MM.1S (cell line): ENCODE measurements around the gene DSCAML1.

Experiments
- DNase-seq: peaks from one replicate; pipeline ENCODE4 v3.0.0-alpha.2; 2015
- H2AFZ ChIP-seq: fragments of 300-600 bp; sonication (generic); 2 replicates; pipeline ENCODE4 v1.6.0; 2016; ENCODE audit warnings: antibody characterized with exemption, low read length
- H3F3A ChIP-seq: fragments of 300-600 bp; sonication (generic); 2 replicates; pipeline ENCODE4 v1.6.1; 2016; ENCODE audit warnings: mild to moderate bottlenecking, antibody characterized with exemption, low read length, moderate library complexity, mixed read lengths; ENCODE audit not compliant: insufficient read depth
- H3K27ac ChIP-seq: fragments of 300-600 bp; sonication (generic); 2 replicates; pipeline ENCODE4 v1.5.1; 2016; ENCODE audit warnings: mild to moderate bottlenecking, low read length
- H3K27me3 ChIP-seq: fragments of 300-600 bp; sonication (generic); replicated peaks from 2 replicates; pipeline ENCODE4 v1.6.0; 2016; ENCODE audit warnings: low read length; ENCODE audit not compliant: insufficient read depth
- H3K36me3 ChIP-seq: fragments of 300-600 bp; sonication (generic); replicated peaks from 2 replicates; pipeline ENCODE4 v1.6.1; 2016; ENCODE audit warnings: mild to moderate bottlenecking, low read length, mixed read lengths; ENCODE audit not compliant: insufficient read depth
- H3K4me1 ChIP-seq: fragments of 300-600 bp; sonication (generic); 2 replicates; pipeline ENCODE4 v1.6.1; 2016; ENCODE audit warnings: low read length, mixed read lengths
- H3K4me2 ChIP-seq: fragments of 300-600 bp; sonication (generic); 2 replicates; pipeline ENCODE4 v1.6.0; 2016; ENCODE audit warnings: low read depth, low read length
- H3K4me3 ChIP-seq: fragments of 300-600 bp; sonication (generic); 2 replicates; pipeline ENCODE4 v1.5.1; 2016; ENCODE audit warnings: low read length, mixed read lengths
- H3K79me2 ChIP-seq: fragments of 300-600 bp; sonication (generic); 2 replicates; pipeline ENCODE4 v1.6.1; 2016; ENCODE audit warnings: mixed run types, low read length, mixed read lengths
- H3K9ac ChIP-seq: fragments of 300-600 bp; sonication (generic); 2 replicates; pipeline ENCODE4 v1.6.1; 2016; ENCODE audit warnings: low read length, mixed read lengths
- H3K9me2 ChIP-seq: fragments of 300-600 bp; sonication (generic); replicated peaks from 2 replicates; pipeline ENCODE4 v1.6.1; 2016; ENCODE audit warnings: mild to moderate bottlenecking, low read length, mixed read lengths; ENCODE audit not compliant: insufficient read depth
- H3K9me3 ChIP-seq: fragments of 300-600 bp; sonication (generic); replicated peaks from 2 replicates; pipeline ENCODE4 v1.6.1; 2016; ENCODE audit warnings: mild to moderate bottlenecking, low read length, mixed read lengths; ENCODE audit not compliant: insufficient read depth
- H4K20me1 ChIP-seq: fragments of 300-600 bp; sonication (generic); 2 replicates; pipeline ENCODE4 v1.6.1; 2016; ENCODE audit warnings: mild to moderate bottlenecking, low read length, moderate library complexity, mixed read lengths; ENCODE audit not compliant: insufficient read depth
- CTCF ChIP-seq: fragments of 300-600 bp; sonication (generic); IDR thresholded peaks from 2 replicates; pipeline ENCODE4 v1.5.1; 2016; ENCODE audit warnings: antibody characterized with exemption, low read length, mixed read lengths
- EZH2 ChIP-seq: fragments of 300-600 bp; sonication (generic); optimal IDR thresholded peaks from 2 replicates; pipeline ENCODE3; 2017; ENCODE audit warnings: low read depth, mild to moderate bottlenecking, antibody characterized with exemption, low read length, mixed read lengths
- EZH2phosphoT487 ChIP-seq: fragments of 300-600 bp; sonication (generic); IDR thresholded peaks from 2 replicates; pipeline ENCODE4 v1.6.1; 2018; ENCODE audit warnings: antibody characterized with exemption, low read length

Gene DSCAML1

GRCh38 chr11:117769533-117769932 is 27.5 kb downstream of the DSCAML1 start:
- Histone ChIP-seq H3K27me3 (peaks cover 71% of the 10 kb centered on the region), H3K79me2 (no peaks in the 10 kb centered on the region), H3K36me3 (no peaks in the 10 kb centered on the region), H2AFZ (no peak overlapping the region), H3K27ac (no peak overlapping the region), H3K9ac (no peak overlapping the region), H4K20me1 (no peaks in the 10 kb centered on the region), H3K4me1 (no peaks in the 10 kb centered on the region), H3K4me2 (no peak overlapping the region), H3K9me3 (no peaks in the 10 kb centered on the region), H3K9me2 (no peaks in the 10 kb centered on the region), H3F3A (no peaks in the 10 kb centered on the region), H3K4me3 (no peak overlapping the region)
- TF ChIP-seq CTCF (no peak), EZH2 (no peak), EZH2phosphoT487 (no peak)
- DNase-seq: no peak

GRCh38 chr11:117768506-117768905 is 28.5 kb downstream of the DSCAML1 start:
- no peaks in the 10 kb centered on the region for H3K9me3 ChIP-seq
- H3K4me3 ChIP-seq: no peak overlapping the region
- H3K27me3 ChIP-seq: peaks cover 61% of the 10 kb centered on the region
- TF ChIP-seq CTCF: no peak
- TF ChIP-seq EZH2phosphoT487: no peak
- no peak for TF ChIP-seq EZH2
- H3K9ac ChIP-seq: no peak overlapping the region
- H3K27ac ChIP-seq: no peak overlapping the region
- H3K4me2 ChIP-seq: no peak overlapping the region
- no peaks in the 10 kb centered on the region for H3K9me2 ChIP-seq
- H4K20me1 ChIP-seq: no peaks in the 10 kb centered on the region
- DNase-seq: no peak
- H3F3A ChIP-seq: no peaks in the 10 kb centered on the region
- H3K4me1 ChIP-seq: no peaks in the 10 kb centered on the region
- no peaks in the 10 kb centered on the region for H3K79me2 ChIP-seq
- H3K36me3 ChIP-seq: no peaks in the 10 kb centered on the region
- no peak overlapping the region for H2AFZ ChIP-seq

- H3K9ac ChIP-seq: no peak overlapping the region
- no peak overlapping the region for H3K4me3 ChIP-seq
- peaks cover 50% of the 10 kb centered on the region for H3K27me3 ChIP-seq
- DNase-seq: no peak
- no peaks in the 10 kb centered on the region for H3K9me3 ChIP-seq
- H3F3A ChIP-seq: no peaks in the 10 kb centered on the region
- no peak overlapping the region for H3K27ac ChIP-seq
- H4K20me1 ChIP-seq: no peaks in the 10 kb centered on the region
- no peak overlapping the region for H2AFZ ChIP-seq
- TF ChIP-seq EZH2 (no peak), EZH2phosphoT487 (no peak), CTCF (no peak)
- H3K36me3 ChIP-seq: no peaks in the 10 kb centered on the region
- H3K9me2 ChIP-seq: no peaks in the 10 kb centered on the region
- H3K79me2 ChIP-seq: no peaks in the 10 kb centered on the region
- no peak overlapping the region for H3K4me2 ChIP-seq
- no peaks in the 10 kb centered on the region for H3K4me1 ChIP-seq
These were observed 29.9 kb downstream of the DSCAML1 start for GRCh38 chr11:117767071-117767470.

- Histone ChIP-seq H4K20me1 (no peaks in the 10 kb centered on the region), H3K4me1 (no peaks in the 10 kb centered on the region), H2AFZ (no peak overlapping the region), H3K4me3 (no peak overlapping the region), H3K79me2 (no peaks in the 10 kb centered on the region), H3F3A (no peaks in the 10 kb centered on the region), H3K27ac (no peak overlapping the region), H3K36me3 (no peaks in the 10 kb centered on the region), H3K4me2 (no peak overlapping the region), H3K9me2 (no peaks in the 10 kb centered on the region), H3K27me3 (peaks cover 46% of the 10 kb centered on the region), H3K9ac (no peak overlapping the region), H3K9me3 (no peaks in the 10 kb centered on the region)
- no peak for TF ChIP-seq EZH2
- no peak for TF ChIP-seq CTCF
- no peak for TF ChIP-seq EZH2phosphoT487
- no peak for DNase-seq
These were observed 30.4 kb downstream of the DSCAML1 start for GRCh38 chr11:117766576-117766975.
